Activated CD4-positive, CD25-positive, alpha-beta regulatory T cell (primary cell): ENCODE results near the gene HTT.
A peak's percentile ranks its signal among the peaks of the same experiment; 100 is the strongest.
"Not testable (repeated sequence)": the region's sequence is repeated elsewhere in the genome, so short reads cannot be mapped to it uniquely, and the experiment has no call there.

Experiments used
- DNase-seq, 4 experiments: peaks; one replicate each; lab custom pipeline; 2025; lab: John Stamatoyannopoulos, UW

The HTT gene

GRCh38 chr4:3082925-3083515, 8.5 kb downstream of the HTT start:
- no peak for DNase-seq

DNA sequence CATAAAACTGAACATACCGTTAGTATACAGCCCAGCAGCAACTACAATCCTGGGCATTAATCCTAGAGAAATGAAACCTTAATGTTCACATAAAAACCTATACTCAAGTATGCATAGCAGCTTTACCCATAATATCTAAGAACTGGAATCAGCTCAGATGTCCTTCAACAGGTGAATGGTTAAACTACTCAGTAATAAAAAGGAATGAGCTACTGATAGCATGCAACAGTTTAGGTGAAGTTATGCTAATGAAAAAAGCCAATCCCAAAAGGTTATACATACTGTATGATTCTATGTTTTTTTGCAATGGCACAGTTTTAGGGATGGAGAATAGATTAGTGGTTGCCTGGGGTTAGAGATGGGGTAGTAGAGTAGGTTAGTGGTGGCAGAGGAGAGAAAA, 9.3 kb downstream of the HTT start:
- no peak for DNase-seq

DNA sequence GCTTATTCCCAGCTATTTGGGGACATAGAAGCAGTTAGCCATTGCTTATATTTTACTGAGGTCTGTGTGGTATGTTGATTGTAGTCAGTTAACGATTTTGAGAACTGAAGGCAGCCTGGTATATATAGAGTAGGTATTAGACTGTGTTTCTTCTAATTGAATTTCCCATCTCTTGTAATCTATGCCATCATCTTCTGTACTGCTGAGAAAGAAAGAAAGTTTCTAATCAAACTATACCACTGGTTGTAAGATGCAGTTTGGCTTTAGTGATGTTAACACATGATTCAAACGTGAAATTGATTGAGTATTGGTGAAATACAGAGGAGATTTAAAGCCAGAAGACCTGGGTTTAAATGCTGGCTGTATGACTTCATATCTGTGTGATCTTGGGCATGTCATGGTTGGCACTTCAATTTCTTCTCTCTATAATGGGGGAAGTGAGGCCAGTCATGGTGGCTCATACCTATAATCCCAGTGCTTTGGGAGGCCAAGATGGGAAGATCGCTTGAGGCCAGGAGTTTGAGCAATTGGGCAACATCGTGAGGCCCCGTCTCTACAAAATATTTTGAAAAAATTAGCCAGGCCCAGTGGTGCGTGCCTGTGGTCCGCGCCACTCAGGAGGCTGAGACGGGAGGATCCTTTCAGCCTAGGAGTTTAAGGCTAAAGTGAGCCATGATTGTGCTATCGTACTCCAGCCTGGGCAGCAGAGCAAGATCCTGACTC, 11.6 kb downstream of the HTT start:
- no peak for DNase-seq

GRCh38 chr4:3087115-3087797, 12.8 kb downstream of the HTT start:
- DNase-seq: no peak

- DNase-seq: no peak
Observed at GRCh38 chr4:3091464-3091863, 17.0 kb downstream of the HTT start.

DNA sequence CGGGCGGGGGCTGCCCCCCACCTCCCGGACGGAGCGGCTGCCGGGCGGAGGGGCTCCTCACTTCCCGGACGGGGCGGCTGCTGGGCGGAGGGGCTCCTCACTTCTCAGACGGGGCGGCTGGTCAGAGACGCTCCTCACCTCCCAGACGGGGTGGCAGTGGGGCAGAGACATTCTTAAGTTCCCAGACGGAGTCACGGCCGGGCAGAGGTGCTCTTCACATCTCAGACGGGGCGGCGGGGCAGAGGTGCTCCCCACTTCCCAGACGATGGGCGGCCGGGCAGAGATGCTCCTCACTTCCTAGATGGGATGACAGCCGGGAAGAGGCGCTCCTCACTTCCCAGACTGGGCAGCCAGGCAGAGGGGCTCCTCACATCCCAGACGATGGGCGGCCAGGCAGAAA, 20.2 kb downstream of the HTT start:
- not testable (repeated sequence) for DNase-seq

DNA sequence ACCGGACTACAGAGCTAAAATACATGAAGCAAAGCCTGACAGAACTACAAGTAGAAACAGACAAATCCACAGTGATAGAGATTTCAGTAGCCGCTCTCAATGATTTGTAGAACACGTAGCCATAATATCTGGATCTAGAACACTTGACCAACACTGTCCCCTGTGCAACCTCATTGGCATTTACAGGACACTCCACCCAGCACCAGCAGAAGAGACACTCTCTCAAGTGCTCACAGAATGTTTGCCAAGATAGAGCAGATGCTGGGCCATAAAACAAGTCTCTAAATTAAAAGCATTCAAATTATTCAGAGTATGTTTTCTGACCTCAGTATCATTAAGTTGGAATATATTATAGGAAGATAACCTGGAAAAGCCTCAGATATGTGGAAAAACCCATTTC, 21.7 kb downstream of the HTT start:
- DNase-seq: no peak

GRCh38 chr4:3098346-3098745, 23.9 kb downstream of the HTT start:
- no peak for DNase-seq

DNA sequence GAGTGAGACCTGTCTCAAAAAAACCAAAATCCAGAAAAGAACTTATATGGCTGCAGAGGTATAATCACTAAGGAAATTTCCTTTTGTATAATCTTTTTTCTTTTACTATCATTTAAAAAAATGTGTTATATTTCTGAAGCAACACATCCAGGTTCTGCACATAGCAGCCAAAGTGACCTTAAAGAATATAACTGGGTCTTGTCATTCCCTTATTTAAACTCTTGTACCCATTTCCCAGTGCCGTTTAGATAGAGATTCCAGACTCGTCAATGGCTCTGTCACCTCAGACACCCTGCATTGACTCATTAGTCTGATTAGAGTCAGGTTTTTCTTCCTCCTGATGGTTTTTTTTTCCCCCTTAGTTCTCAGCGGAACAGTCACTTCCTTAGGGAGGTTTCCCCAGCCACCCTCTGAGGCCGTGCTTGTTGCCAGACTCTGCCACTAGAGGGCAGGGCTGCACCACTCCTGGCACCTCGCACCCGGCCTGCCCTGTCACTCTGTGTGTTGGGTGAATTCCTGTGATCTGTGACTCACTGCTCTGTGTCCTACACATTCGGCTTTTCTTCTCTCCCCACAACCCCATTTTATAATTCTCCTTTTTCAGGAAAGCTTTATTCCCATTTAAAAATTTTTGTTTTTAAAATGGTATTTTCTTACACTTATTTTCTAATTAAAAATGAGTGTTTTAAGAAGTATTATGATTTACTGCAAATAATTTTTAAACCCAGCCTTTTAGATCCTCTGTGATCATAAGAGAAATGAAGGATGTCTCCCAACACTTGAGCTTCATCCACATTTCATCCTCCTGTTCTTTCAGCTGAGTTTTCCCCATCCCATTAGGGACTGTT, 32.1 kb downstream of the HTT start:
- DNase-seq: peak; percentile 67 to 85 (median 77)

DNA sequence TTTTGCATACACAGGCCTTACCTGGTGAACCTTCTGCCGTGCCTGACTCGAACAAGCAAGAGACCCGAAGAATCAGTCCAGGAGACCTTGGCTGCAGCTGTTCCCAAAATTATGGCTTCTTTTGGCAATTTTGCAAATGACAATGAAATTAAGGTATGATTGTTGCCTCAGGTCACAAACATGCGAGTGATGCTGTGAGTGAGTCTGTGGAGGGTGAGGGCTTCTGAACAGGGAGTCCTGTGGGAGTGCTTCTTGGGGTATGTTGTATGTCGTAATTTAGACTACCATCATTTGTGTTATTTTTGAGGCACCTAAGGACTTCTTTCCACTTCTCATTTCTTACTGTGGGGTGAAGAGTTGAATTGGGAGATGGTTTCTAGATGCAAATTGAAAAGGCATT, 32.8 kb downstream of the HTT start:
- DNase-seq: no peak

GRCh38 chr4:3107691-3108121, 33.2 kb downstream of the HTT start:
- DNase-seq: no peak

DNA sequence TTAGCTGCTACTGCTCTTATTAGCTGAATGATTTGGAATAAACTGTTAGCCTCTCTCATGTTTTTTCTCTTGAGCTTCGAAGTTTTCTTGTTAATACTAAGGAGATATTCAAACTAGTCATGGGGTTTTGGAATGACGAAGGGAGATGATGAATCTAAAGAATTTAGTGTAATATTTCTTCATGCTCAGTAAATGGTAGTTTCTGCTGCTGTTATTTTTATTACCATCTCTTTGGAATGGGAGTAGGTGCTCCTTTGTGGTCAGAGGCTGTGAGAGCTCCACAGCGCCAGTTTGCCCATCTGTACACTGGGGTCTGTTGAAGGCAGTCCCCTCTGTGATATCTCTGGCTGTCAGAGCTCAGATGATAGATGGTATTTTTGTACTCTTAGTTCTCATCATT, 33.7 kb downstream of the HTT start:
- no peak for DNase-seq

DNA sequence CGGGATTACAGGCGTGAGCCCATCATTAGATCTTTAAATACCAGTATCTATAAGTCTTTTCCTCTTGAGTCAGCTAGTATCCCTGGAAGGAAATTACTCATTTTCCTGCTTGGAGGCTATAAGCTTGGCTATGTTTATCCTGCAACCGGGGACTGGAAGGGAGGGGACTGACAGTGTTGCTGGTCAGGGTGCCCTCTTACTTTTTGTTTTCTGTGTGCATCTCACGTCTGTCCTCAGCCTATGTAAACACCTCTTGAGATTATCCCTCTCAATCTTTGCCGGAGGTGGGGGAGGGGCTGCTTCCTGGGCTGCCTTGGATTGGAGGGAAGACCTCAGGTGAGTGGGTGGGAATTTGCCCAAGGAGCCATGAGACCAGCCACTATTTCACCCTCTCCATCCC, 37.0 kb downstream of the HTT start:
- no peak for DNase-seq

- DNase-seq: no peak
Observed at GRCh38 chr4:3112201-3112600, 37.7 kb downstream of the HTT start.

- DNase-seq: no peak
Observed at GRCh38 chr4:3112609-3113469, 38.4 kb downstream of the HTT start.

DNA sequence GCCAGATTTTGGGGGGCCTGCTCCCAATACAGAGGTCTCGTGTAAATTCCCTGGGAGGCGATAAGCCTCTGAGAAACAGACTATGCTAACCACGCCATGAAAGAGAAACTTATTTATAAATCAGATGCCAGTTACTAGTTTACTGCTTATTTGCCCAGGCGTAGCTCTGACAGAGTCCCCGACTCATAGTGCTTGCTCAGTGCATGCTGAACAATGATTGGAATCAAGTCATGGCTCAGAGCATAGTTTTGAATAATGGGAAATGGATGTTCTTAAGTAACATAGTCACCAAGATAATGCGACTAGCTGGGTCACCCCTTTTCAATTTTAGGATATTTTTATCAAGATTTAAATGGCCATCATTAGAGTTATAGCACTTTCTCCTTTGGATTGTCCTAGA, 39.9 kb downstream of the HTT start:
- no peak for DNase-seq

DNA sequence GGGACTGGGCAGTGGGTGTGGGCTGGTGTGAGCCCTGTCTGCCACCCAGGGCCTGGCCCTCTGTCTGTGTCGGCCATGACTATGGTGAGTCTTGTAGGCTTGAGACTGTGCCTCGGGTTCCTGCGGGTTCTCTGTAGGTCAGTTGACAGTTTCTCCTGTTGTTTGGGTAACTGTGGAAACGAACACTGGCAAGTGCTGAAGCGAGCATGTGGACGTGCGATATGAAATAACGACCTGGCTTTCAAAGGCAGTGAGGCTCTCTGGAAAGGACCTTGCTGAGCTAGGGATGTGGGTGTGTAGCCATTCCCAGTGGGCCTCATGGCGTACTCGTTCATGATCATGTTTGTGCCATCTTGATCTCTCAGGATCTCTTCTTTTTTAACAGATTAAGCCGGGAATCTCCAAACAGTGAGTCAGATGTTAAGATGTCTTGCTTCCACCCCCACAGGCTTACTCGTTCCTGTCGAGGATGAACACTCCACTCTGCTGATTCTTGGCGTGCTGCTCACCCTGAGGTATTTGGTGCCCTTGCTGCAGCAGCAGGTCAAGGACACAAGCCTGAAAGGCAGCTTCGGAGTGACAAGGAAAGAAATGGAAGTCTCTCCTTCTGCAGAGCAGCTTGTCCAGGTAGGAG, 41.3 kb downstream of the HTT start:
- no peak for DNase-seq

DNA sequence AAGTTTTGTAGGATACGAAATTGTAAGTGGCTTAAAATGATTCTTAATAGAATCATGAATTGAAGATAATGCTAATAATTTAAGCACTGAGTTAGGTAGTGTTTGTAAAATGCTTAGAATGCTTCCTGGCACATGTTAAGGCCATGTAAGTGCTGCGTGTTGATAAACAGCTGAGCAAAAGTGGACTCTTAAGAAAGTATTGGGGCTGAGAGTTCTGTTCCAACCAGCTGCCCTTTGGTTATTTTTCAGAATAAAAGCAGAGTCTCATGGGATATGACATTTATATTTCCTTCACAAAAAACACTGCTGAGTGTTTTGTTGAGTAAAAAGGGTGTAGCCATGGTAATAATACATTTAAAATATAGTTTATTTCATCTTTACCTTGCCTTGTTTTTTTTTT, 42.5 kb downstream of the HTT start:
- DNase-seq: no peak

DNA sequence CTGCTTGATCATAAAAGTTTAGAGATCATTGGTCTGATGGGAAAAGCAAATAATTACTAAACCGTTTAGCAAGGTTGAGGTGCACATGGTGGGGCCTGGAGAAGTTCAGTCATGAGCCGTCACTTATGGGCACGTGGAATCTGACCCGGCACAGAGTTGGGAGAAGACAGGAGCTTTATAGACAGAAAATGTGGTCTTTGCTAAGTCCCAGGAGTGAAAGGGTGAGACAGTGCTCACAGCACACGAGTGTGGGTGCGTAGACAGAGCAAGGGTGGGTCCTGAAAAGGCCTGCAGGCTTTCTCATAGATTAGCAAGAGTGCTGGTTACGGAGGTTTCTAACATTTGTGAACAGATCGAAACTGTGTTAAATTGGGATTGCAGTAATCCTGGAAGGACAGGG, 43.8 kb downstream of the HTT start:
- DNase-seq: no peak

DNA sequence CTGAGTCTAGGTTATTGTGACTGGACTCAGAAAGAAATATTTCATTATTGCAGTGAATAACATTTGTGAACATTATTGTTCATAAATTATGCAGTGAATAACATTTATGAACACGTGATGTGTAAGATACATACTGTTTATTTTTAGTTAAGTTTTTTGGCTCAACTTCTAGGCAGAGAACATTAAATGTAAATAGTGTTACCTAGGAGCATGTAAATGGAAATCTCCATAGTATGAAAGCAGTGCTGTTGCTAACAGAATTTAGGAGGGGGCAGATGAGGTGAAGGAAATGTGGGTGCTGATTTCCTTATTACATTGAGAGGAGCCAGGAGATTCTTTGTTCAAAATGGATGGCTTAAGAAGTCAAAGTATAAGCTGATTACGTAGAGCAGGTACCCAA, 45.0 kb downstream of the HTT start:
- no peak for DNase-seq

GRCh38 chr4:3121110-3121509, 46.6 kb downstream of the HTT start:
- DNase-seq: no peak
